Activated CD4-positive, alpha-beta T cell treated with anti-CD3 and anti-CD28 coated beads for 4 hours (primary cell): Measurements from ENCODE around the gene SLC39A11.

Experiments
- DNase-seq, 2 donors: peaks; one replicate each; pipeline ENCODE4 v3.0.0-alpha.2; 2020

SLC39A11 gene

DNA sequence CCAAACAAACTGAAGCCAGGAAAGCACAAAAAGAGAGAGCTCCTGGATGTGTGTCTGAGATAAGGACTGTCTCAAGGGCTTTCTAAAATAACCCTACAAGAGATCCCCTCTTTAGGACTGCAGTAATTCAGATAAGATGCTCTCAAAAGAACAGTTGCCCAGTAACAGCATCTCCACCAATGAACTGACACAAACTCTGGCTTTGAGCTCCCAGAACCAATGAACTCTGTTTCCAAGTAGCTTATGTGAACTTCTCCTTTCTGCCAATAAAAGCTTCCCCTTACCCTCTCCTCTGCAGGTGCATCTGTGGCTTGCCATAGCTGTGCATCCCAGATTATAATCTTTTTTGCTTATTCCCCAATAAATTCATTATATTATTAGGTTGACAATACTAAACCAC lies 421.5 kb downstream of the SLC39A11 start:
- DNase-seq: no peak

DNA sequence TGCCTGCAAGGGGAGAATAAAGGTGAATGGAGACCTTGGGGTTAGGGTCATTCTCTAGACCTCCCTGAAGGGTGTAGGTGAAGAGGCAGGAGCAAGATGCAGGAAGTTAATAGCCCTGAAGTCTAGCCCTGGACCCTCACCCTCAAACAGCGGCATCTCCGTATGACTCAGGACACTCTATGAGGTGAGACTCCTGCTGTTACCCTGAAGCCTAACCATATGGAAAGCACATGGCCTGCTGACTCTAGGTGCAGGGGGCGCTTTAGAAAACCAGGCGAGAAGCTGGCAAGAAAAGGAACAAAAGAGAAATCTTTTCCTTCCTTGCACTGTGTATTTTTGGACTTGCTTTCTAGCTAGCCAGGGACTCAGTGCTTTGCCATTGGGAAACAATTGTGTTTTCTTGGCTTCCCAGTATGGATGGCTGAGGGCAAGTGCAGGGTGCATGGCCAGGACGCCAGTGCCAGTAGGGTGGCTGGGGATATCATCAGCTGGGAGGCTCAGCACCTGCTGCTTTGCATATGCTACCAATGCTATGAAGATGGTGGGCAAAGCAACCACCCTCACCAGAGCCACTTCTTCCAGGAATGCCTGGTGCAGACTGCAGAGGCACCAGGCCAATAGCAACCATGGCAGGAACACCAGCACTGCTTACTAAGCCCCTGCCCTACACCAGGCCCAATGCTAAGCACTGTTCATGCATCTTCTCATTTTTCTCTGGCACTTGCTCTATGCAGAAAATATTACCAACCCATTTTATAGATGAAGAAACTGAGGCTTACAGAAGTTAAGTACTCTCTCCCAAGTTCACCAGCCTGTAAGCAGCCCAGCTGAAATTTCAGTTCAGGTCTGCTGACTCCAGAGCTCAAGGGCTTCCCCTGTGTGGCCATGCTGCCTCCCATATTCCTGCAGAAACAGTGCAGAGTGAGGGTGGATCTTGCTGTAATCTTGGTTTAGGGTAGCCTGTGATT lies 425.1 kb downstream of the SLC39A11 start:
- DNase-seq: no peak

DNA sequence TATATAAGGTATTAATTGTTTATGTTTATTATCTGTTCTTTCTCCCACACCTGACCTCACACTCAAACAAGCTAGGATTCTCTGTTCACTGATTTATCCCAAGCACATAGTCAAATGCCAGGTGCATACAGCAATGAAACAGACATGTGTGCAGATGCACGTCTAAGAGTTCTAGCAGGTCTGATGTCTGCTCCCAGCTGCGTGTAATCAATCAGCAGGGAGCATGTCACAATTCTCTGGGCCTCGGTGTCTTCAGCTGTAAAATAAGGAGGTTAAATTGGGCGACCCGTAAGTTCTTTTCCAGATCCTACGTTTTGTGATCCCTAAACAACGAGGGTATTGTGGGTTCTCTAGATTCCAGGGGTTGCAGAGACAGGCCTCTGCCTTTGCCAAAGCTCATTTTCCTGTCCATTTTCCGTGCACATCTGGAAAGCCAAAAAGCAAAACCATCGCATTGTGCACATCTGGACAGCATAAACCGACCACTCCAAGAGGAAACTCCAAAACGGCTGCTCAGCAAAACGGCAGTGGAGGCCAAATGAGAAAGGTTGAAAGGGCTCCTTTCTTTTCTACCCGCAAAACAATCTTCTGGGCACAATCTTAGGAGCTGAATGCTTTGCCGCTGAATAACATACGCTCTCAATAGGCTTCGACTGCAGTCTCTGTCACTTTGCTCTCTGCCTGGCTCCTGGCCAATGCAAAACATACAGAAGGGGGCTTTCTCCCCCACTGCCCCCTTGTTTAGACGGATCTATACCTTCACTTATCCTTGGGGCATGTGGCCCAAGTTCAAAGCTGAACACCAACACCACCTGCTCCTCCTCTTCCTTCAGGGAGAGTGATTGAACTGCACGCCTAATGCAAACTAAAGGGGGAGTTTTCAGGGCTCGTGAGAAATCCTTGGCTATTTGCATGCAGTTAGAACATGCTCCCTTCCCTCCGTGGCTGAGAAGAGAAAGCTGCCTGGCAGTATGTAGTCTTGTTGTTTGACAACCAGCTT lies 426.3 kb downstream of the SLC39A11 start:
- no peak for DNase-seq

DNA sequence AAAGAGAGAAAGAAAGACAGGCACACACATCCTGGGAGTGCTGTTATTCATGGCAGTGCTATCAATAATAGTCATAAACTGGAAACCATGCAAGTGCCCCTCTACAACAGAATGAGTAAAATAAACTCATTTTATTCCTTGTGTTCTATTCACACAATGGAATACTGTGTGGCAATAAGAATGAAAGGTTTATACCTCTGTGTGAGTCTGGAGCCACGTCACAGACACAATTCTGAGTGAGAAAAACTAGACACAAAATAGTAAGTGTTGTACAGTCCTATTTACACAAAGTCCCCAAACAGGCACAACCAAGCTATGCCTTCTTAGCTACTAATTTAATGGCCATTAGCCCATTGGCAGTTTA lies 429.7 kb downstream of the SLC39A11 start:
- DNase-seq: no peak

DNA sequence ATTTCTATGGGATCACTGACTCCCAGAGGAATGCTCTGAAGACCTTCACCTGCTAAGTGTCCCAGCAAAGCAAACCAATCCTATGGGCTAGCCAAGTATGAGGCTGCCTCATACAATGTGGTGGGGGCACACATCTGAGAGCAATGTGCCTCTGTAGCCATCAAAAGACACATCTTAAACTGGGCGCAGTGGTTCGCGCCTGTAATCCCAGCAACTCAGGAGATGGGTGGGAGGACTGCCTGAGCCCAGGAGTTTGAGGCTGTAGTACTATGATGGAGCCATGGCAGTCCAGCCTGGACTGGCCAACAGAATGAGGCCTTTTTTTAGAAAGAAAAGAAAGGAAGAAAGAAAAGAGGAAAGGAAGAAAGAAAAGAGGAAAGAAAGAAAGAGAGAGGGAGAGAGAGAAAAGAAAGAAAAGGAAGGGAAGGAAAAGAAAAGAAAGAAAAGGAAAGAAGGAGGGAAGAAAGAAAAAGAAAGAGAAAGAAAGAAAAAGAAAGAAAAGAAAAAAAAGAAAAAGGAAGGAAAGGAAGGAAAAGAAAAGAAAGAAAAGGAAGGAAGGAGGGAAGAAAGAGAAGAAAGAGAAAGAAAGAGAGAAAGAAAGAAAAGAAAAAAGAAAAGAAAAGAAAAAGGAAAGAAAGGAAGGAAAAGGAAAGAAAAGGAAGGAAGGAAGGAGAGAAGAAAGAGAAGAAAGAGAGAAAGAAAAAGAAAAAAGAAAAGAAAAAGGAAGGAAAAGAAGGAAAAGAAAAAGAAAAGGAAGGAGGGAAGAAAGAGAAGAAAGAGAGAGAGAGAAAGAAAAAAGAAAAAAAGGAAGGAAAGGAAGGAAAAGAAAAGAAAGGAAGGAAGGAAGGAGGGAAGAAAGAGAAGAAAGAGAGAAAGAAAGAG lies 430.3 kb downstream of the SLC39A11 start:
- no peak for DNase-seq

DNA sequence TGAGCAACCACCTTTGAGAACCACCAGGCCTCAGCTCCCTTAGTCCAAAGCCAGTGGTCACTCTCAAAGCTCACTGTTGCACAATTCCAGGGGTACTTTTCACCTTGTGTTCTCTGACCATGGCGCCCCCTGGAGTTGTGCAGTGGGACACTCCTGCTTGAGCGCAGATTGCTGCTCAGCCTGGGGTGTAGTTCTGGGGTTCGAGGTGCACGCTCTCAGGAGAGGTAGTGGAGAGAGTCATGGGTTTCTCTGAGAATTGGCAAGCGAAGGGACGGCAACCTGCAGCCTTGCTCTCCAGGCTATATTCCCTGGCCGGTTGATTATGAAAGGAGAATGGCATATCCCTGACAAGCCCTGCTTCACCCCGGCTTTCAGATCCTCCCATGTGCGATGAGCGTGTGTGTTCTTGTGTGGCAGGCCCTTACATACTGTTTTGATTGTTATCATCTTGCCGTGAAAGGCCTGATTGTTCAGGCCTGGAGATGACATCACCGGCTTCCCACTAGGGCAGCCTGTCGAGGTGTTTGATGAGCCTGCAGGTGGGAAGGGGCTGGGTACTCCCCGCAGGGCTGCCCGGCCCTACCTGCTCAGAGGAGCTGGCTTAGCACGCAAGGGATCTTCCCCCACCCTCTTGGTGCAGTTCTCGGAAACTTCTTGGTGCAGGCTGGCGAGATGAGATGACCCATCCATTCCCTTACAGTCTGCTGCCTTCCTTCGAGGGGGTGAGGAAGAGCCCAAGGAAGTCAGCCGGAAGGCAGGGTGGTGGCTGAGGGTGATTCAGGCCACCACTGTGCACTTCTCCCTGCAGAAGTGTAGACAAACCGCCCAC lies 431.2 kb downstream of the SLC39A11 start:
- DNase-seq: no peak

DNA sequence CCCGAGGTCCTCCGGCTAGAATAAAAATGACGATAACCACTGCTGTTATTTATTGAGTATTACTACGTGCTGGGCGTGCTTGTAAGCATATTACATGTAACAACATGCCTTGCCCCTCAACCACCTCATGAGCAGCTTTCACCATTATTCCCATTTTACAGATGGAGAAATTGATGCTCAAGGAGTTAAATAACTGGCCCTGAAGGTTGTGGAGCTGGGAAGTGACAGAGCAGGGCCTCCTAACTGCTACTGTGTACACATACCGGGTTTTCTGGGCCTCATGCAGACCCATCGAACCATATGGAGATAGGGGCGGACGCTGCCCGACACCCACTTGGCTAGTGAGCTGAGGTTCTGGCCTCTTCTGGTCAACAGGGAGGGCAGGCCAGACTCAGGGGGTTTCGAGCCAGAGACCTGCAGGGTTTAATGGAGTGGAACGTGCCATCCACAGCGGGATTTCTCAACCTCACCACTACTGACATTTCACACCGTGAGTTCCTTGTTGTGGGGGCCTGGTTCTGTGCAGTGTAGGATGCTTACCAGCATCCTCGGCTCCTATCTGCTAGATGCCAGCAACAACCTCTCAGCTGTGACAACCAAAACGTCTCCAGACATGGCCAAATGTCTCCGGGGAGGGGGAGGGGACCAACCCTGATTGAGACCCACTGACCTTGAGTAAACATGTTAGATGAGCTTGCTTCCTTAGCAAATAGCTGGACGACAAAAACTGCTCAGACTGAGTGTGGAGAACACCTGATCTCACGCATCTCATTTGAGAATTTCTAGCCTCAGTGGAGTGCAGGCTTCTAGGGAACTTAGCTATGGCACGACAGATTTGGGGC lies 432.0 kb downstream of the SLC39A11 start:
- no peak for DNase-seq

DNA sequence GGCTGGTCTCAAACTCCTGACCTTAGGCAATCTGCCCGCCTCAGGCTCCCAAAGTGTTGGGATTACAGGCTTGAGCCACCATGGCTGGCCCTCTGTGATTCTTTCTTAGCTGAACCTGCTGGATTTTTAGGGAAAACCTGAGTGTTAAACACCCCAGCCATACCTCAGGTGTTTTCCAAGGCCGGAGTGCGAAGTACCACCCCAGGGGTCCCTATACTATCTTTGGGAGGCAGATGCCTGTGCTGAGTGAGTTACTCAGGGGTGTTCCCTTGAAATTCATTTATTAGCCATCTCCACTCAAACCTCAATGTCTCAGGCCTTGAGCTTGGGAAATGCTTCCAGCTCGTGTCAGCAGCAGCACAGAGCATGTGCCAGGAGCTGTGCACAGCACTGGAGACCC lies 432.7 kb downstream of the SLC39A11 start:
- no peak for DNase-seq

DNA sequence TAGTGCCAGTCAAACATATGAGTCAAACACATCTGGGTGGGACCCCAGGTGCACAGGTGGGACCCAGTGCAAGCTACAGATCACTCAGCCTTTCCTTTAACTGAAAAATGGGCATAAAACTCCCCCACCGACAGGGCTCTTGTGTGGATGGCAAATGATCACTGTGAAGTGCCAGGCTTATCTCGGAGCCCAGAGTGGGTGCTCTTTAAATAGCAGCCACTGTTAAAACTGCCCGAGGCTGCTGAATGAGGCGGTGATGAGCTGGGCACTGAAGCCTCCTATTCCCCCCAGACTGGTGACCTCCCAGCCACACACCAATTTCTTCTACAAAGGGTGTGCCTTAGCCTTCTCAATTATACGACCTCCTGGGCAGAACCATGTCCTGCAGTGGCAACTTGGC lies 433.8 kb downstream of the SLC39A11 start:
- no peak for DNase-seq

DNA sequence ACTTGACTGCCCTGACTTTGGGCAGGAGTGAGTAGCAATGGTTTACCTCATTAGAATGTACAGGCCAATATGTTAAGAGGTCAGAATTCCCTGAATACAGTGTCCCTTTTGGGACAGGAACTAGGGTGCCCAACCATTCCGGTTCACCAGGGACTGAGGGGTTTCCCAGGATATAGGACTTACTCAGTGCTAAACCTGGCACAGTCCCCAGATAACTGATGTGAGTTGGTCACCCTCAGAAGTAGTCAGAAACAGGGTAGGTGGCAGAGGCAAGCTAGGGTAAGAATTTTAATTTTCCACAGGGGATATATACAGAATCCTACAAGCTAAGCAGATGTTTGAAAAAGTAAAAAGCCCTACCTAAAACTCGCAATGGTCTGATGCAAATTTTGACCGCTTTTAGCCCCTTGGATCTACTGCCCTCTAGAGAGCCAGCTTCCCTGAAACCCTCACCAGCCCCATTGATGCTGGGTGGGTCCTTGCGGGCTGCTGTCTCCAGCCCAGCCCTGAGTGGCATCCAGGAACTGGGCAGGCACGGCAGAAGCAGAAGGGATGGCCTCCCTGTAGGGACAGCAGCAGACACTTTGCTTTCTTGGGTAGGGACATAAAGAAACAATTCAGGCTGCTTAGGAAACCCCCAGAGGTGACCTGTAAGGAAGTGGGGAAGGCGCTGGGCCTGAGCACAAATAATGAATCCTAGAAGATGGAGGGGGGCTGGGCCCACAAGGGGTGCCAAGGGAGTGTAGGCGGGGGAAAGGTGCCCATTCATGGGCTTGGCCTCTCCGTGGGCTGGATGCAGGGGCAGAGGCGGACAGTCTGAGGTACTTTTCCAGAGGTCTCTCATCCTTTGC lies 434.8 kb downstream of the SLC39A11 start:
- DNase-seq: no peak

DNA sequence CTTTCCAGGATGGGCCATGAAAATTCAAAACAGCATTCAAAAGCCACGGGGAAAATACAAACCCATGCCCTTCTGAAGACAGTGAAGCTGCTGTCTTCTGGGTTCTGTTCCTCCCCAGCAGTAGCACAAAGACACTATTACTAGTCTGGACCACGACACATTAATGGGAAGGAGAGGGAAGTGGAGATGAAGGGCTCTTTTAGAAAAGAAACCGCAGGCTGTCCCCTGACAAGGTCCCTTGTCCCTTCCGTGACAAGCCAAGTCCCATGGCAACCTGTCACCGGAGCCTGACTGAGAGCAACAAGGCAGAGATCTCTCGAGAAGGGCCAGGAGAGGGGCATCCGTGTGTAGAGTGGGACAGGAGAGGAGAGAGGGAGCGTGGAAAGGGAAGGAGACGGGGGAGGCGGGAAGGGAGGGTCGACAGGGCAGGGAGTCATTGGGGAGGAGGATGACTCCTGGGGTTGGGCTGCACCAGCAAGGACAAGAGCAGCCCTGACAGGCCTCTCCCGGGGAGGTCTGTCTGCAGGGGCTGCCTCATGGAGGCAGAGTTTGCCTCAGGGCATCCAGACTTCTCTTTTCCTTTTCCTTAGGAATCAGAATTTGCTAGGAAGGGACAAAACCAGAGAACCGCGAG lies 436.2 kb downstream of the SLC39A11 start:
- DNase-seq: no peak

DNA sequence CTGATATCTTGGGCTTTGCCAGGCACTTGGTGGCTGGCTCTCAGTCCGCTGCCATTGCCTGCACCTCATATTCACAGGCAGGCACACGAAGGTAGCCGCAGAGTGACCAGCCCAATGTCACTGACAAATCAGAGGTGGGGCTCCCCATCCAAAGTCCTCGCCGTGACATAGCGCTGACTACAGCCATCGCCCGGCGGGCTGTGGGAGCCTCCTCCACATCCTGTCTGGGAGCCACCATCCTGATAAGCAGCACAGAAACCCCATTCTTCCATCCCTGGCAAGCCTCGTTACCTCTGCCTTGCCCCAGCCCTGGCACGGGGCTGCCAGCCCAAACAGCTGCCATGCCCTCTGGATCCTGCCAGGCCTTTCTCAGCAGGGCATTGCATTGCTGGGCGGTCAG lies 437.8 kb downstream of the SLC39A11 start:
- no peak for DNase-seq

DNA sequence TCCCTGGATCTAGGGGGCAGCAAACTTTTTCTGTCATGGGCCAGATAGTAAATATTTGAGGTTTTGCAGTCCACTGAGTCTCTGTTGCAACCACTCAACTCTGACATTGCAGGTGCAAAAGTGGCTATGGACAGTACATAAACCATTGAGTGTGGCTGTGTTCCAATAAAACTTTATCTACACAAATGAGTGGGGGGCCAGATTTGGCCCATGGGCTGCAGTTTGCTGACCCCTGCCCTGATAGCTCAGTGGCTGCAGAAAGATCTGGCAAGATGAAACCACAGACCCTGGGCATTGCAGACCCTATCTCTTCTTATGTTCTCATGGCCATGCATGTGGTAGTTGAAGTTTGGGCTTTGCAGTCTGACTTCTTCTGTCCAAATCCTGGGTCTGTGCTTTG lies 440.5 kb downstream of the SLC39A11 start:
- no peak for DNase-seq

DNA sequence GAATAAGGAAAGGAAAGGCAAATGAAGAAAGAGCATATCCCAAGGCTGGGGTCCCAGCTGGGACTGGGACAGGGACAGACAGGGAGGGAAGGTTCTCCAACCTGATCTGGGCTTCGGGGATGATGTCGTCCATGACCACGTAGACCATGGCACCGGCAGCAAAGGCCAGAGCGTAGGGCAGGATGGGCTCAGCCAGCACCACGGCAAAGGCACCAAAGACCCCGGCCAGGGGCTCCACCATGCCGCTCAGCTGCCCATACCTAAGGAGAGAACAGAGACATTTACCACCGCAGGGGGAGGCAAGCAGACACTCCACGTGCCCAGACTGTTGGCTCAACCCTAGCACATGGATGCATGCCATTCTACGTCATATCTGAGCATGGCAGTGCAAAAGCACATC lies 443.8 kb downstream of the SLC39A11 start:
- no peak for DNase-seq

DNA sequence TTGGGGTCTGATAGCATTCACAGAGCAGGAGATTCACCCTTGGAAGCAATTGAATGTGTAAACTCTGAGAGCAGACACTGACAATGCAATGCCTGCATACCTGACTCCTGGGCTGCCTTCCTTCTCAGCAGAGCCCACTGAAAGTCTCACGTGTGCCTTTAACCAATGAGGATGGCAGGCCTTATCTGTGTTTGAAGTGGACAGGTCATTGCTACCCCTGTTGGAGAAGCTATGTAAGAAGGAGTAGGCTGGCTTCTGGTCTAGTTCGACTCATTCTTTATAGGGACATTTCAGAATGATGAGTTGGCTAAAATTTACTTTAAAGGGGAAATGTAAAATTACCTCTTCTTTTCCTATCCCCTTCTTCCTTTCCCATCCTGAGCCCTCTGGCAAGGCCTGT lies 446.3 kb downstream of the SLC39A11 start:
- DNase-seq: no peak

DNA sequence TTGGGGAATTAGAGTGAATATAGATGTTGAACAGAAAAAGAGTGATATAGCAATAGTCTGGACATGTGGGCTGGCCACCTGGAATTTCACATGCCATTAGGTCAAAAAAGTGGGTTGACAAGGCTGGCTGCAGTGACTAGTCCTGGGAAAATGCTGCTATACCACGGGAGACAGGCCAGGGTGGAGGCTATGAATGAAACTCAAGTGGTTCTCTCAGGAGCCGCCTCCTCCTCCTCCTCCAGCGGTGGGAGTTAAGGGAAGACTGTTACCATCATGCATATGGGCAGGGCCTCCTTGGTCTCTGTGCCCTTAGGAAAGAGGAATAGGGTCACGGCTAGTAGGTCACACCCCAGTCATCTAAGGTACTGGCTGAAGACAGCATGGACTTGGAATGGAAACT lies 448.0 kb downstream of the SLC39A11 start:
- no peak for DNase-seq

DNA sequence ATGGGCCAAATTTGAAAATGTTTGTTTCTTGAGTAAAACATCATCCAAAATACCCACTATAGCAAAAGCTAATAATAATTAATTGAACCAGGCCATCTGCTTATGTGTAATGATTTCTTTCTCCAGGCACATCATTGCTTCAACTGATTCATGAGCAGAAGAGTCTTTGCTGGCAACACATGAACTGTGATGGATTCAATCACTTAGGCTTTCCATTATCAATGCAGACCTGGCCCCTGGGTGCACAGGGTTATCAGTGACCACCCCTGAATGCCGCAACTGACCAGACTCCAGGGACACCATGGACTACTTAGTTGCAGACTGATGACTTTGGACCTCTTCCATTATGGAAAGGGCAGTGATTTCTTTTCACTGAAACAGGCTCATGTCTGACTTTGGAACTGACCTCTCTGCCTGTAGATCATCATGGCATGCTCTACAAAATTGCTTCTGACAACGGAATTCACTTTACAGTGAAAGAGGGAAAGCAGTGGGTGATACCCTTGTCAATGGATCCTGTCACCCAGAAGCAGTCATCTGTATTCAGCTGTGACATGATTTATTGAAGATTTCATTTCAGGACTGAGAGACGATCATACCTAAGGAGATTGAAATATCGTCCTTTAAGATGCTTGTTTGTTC lies 448.8 kb downstream of the SLC39A11 start:
- no peak for DNase-seq

DNA sequence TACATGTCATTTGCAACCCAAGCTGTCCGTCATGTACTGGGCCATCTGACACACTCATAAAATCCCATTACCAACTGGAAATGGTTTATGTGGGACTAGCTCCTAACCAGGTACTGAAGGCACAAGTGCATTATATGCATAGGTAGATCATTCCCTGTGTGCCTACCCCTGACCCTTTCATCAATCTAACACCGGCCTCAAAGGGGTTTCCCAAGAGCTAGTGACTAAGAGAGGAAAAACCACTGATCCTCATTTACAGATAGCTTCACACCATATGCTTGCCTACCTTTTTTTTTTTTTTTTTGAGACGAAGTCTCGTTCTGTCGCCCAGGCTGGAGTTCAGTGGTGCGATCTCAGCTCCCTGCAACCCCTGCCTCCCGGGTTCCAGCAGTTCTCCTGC lies 449.8 kb downstream of the SLC39A11 start:
- no peak for DNase-seq
